HG03175 (cell line): ENCODE results near the gene ARL2BP.

Experiments
- ATAC-seq: cut with Tn5 transposase; IDR thresholded peaks from one replicate; pipeline ENCODE4 v1.9.1; 2021; ENCODE audit warnings: mild to moderate bottlenecking, moderate library complexity; ENCODE audit not compliant: unreplicated experiment

ARL2BP gene

DNA sequence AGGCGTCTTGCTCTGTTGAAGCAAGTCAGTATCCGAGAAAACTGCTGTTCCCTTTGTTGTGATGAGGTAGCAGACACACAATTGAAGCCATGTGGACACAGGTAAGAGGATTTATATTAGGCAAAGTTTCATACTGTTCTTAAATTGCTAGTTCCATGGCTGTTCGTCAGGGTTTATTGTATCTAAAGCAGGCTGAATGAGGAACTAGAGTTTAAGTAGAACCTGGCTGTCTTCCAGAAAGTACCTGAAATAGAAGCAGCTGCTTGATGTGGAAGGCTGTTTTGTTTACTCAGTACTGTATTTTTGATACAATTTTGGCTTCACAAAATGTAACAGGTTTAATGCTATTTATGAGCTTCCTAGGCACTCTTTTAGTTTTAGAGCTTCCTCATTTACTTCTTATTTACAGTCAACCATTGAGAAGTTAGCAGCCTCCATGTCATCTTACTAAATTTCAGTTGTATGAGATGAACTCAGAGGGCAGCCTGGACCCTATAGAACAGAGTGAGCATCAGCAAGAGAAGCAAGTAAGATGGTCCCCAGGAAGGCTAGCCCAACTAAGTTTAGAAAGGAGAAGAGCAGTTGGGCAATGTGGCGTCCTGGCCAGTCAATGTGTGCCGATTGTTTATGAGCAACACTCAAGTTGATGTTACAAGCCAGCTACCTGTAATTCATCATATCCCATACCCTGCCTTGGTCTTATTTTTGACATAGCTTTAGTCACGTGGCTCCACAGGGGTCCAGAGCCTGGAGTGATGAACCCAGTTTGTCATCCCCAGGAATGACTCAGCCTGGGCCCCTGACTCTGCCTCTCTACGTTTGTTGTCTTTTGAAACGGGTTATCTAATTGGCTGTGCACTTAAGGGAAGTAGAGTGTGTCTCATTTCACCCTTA lies 9.7 kb upstream of the ARL2BP start:
- ATAC-seq, result no peak

DNA sequence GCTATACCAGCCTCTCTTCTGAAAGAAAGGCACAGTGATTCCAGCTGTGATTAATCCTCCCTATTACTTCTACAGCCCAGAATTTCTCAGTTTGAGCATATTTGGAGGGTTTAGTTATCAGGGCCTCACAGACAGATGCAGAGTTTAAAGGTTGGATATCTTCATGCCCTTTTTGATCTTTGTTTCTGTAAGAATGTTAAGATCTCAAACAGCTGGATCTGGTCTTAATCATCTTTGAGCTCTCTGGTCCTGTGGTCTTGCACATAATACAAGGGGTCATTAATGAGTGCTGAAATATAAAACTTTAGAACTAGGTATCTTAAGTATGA lies 9.1 kb upstream of the ARL2BP start:
- no peak for ATAC-seq

DNA sequence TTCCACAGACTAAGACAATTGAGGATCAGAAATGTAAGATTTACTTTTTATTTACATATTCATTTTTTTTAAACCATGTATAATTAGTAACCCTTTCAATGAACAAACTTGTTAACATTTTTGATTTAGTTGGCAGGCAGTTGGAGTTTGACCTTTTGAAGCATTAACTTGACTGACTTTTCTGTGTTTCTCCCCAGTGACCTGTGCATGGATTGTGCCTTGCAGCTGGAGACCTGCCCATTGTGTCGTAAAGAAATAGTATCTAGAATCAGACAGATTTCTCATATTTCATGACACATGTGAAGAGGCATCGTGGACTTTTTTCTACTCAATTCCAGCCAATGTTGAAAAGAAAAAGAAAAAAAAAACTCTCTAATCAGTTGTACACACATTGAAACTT lies 6.4 kb upstream of the ARL2BP start:
- no peak for ATAC-seq

DNA sequence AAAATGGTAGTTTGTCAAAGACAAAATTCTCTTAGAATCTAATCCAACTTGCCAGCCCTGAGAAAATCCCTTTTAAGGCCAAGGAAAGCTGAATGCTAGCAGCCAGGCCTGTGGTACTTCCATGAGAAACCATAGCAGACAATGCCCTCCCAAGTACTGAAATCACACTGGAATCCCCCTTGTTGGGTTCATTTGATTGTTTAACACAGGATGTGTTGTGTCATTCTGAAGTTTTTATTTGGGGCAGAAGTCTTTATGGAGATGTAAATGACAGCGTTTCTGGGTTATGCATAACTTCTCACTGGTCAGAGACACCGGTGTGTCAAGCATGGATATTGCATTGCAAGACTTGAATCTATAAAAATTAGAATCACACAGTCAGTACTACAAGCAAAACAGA lies 6.0 kb upstream of the ARL2BP start:
- no peak for ATAC-seq

DNA sequence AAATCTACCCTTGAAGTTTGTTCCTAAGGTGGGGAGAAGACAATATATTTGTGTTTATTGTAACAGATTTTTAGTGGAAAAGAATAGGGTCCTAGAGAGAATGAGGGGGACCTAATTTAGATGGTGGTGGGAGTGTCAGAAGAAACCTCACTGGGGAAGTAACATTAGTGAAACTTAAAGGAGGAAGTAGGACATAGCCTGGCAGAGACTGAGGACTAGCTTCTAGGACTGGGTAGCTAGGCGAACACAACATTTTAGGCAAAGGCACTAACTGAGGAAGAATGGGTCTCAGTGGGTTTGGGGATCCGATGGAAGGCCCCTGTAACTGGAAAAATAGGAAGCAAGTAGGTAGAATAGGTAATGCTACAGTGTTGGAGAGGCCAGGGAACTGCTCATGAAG lies 4.2 kb upstream of the ARL2BP start:
- no peak for ATAC-seq

DNA sequence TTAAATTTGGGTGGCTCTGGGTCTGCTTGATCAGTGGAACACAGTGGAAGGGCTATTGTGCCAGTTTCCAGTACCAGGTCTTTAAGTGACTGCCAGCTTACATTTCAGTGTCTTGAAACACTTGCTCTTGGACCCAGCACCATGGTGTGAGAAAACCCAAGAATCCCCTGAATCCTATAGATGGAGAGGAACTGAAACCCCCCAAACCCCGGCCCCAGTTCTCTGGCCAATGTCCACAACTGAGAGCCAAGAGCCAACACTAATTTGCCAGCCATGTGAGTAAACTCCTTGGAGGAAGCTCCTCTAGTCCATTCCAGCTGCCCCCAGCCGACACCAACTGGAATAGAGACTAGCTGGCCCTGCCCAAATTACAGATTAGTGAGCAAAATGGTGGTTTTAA lies 2.4 kb upstream of the ARL2BP start:
- no peak for ATAC-seq

DNA sequence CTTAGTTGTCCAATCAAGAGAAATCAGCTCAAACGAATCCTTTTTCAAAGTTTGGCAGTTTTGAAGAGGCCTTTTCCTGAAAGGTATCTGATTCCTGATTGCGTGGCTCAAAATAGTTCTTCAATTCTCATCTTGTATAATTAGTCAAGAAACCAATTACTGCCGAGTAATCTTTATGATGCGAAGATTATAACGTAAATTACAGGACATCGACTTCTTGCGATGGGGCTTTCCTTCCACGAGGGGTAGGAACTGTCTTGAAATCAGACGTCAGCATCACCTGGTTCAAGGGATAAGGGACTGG lies 644 bp upstream of the ARL2BP start:
- ATAC-seq, result peak; percentile 18

DNA sequence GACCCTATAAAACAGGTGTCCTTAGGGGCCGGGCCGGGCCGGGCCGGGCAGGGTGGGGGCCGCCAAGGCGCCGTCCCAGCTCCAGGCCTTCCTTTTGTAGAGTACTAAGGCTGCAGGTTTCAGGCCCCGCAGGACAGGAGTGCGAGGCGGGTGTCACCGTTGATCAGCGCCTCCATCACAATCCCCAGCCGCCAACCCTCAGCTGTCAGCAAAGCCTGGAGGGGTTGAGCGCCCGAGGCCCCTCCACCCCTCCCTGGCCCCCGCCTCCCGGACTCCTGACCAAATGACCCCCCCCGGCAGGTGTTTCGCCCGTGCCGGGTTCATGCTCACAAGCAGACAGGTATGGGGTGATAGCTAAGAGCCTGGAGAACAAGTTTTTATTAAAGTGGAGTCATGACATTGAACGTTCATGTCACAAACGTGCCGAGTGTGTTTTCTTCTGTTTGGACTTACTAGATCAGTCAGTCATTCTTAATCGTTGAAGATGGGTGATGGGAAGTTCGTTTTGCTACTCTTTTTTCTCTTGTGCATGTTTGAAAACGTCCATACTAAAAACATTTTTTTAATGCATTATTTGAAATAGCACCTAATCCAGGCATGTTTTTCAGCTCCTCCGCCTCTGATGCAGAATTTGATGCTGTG lies 534 bp downstream of the ARL2BP start:
- peak; percentile 23 for ATAC-seq

DNA sequence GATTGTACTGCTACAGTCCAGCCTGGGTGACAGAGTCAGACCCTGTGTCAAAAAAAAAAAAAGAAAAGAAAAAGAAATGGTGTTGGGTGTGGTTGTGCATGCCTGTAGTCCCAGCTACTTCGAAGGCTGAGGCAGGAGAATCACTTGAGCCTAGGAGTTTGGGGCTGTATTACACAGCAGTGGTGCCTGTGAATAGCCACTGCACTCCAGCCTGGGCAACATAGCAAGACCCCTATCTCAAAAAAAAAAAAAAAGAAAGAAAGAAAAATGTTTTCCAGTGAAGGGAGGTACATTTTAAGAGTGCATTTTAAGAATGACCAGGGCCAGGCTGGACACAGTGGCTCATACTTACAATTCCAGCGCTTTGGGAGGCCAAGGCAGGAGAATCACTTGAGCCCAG lies 6.3 kb downstream of the ARL2BP start:
- no peak for ATAC-seq

DNA sequence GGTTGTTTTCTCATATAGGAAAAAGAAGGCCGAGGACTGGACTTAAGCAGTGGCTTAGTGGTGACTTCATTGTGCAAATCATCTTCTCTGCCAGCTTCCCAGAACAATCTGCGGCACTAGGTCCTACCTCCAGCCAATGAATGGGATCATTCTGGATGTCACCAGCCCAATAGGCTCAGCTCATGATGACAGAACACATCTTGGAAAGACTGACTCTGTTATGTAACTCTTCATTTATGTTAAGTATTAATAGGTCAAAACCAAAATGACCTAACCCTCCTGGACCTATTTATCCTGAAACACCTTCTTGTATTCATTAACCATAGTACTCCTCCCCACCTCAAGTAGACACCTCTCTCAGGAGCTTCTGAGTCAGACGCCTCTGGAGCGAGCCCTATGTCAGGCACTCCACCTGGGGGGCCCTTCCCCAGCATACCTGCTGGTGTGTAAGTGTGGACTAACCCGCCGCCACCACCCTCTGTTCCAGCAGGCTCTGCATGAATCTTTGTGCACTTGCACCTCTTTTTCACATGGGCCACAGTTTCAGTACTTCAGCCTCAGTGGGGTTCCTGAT lies 7.2 kb downstream of the ARL2BP start:
- no peak for ATAC-seq

DNA sequence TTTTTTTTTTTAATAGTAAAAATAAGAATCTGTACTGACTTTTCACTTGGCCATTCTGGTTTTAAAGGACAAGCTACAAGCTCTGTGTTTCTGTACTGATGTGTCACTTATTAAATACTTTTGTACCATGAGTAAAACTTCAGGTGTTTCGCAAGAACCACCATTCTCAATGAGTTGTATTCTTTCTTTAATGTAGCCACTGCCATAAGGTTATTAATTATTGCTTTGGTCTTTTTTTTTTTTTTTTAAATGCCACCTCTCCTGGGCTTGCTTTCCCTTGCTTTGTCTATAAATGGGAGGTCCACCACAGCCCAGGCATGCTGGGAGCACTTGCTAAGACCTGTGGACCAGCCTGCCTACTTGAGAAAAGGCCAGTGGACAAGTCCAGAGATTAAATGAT lies 8.4 kb downstream of the ARL2BP start:
- ATAC-seq, result no peak

DNA sequence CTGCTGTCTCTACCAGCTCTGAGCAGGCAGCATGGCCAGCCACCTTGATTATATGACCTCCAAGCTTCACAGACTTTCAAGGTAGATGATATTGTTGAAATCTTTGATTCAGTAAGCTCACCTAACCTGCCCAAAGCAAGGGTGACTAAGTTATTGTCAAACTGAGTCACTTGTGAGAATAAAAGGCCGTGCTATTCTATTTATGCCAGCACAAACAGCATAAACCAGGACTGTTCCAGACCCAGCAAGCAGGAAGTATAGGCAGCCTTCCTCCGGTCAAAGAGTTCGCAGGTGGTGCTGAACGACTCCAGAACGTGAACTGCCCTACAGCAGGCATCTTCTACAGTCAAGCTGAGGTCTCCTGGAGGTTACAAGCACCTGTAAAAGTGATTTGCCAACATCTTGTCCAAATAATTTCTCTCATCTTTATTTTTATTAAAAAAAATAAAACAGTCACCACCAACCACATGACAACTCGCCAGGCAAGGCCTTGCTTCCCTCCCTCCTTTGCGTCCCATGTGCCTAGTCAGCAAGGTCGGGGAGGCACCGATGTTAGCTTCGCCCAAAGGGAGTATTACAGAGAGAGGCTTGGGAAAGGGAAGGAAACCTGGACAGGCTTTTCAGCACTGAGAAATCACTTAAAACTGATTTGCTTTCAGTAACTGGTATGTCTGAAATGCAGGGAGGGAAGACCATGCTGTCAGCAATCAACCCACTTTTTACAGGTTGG lies 10.8 kb downstream of the ARL2BP start:
- no peak for ATAC-seq

DNA sequence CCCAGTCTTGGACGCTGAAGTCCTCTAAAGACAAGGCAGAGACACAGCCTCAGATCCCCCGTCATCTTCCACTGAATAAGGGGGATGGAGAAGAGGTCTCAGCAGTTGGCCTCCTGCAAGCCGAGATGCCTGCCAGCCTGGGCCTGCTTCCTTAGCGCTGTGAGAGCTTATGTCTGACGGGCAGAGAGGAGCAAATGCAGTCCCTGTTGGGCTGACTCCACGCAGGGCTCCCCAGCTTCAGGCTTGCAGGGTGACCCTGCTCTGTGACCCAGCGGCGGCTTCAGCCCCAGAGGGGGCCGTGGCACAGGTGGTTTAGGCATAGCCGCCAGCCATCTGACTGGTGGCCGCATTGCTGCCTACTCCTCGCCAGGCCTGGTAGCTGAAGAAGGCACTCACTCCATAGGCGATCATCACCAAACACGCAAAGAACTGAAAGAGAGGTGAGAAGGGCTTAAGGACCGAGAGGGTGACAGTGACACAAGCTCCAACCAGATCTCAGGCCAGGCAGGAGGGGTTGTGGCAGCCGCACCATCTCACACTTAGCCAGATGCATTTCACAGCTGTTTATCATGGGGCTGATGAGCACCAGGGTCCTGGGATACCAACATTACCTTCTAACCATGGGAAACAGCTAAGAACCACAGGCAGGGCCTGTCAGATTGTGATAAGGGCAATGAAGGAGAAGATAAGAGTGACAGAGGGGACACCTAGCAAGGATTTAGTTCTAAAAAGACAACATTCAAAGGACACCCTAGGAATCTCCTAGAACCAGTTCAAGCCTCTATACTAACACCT lies 11.7 kb downstream of the ARL2BP start:
- ATAC-seq, result no peak

DNA sequence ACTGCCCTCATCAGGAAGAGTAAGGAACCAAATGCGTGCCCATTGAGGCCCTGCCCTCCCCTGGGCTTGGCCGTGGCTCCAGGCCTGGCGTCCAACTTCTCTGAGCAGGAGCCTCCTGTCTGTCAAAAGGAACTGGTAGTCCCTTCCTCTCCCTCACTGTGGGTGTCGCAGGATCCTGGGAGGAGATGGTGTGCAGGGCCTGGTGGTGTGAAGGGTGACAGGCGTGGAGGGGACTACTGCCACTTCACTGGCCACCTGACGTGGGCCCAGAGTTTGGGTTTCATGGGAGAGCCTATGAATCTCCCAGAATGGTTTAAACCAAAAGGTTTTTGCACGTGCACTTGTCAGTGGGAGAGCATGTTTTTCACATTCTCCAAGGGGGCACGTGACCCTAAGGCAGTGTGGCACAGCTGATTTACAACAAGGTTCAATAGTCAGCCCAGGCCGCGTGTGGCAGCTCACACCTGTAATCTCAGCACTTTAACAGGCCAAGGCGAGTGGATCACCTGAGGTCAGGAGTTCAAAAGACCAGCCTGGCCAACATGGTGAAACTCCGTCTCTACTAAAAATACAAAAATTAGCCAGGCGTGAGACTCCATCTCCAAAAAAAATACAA lies 12.5 kb downstream of the ARL2BP start:
- ATAC-seq, result no peak

DNA sequence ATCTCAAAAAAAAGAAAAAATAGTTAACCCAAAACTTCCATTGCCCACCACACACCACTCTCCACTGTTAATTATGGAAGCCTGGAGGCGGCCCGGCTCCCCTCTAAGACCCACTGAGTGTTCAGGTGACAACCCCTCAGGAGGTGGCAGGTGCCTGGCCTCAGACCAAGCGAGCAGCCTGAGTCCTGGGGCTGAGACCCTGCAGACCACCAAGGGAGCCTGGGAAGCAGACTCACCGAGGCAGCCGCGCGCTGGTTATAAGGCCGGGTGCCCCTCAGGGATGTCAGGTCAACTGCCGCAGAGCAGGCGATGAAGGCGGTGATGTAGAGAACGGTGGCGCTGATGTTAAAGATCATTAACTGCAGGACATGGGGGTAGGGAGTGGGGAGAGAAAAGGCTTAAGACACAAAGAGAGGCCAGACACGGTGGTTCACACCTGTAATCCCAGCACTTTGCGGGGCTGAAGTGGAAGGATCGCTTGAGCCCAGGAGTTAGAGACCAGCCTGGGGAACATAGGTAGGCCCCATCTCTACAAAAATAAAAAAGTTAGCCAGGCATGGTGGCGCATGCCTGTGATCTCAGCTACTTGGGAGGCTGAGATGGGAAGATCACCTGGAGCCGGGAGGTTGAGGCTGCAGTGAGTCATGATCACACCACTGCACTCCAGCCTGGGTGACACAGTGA lies 13.3 kb downstream of the ARL2BP start:
- ATAC-seq, result no peak

DNA sequence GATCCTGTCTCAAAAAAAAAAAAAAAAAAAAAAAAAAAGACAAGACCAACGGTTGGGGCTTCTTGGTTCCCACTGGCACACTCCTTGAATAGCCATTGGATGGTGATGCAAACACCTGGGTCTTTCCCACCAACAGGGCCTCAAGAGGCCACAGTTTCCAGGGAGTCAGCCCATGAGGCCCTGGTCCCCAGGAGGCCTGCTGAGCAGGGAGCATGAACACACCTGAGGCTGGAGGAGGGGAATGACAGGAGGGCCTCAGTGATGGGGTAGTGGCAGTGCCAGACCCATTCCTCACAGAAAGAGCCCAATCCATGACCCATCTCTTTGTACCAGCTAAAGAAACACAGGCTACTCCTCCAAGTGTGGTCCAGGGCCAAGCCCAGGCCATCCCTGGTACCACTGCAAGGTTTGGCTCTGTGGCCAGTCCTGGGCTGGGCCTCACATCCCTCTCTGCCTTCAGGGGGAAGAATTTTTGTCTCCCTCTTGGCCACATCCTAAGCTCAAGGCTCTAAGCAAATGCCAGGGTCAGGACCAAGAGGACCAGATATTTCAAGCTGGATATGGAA lies 13.9 kb downstream of the ARL2BP start:
- ATAC-seq, result no peak

DNA sequence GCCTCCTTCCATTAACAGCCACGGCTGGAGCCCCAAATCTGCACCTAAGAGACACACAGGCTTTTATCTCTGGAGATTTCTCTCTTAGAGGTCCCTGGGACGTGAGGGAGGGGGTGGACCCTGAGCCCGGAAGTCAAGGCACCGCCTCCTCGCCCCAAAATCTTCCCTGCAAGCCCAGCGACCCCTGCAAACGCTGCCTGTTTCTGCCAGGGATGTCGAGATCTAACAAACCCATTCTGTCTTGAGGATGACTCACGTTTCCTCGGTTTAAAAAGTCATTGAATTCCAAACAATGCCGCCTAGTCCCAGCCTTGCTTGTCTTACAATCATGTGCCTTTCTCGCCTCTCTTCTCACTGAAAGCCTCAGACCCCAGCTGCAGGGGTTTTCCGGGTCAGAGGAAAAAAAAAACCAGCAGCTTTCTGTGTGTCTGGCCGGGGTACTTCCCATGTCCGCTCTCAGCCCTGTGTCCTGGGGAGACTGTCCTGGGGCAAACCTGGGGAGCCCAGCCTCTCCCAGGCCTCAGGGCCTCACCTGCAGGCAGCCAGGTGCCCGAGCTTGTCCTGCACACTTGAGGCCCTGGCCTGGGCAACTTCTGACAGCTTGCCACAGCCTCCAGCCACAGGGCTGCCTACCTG lies 15.4 kb downstream of the ARL2BP start:
- ATAC-seq, result no peak

DNA sequence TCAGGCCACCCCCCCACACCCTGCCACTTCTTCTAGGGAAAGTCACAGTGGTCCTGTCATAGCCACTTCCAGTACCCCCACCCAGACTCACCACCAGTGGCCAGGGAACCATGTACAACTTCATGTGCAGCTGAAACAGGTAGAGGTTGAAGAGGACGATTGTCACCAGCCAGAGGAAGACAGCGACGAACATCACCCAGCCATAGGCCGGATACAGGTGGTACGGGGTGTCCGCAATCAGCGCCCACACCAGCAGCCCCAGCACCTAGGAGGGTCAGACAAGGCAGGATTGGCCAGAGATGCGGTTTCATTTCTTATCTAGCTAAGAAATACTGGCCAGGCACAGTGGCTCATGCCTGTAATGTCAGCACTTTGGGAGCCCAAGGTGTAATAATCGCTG lies 16.7 kb downstream of the ARL2BP start:
- no peak for ATAC-seq

DNA sequence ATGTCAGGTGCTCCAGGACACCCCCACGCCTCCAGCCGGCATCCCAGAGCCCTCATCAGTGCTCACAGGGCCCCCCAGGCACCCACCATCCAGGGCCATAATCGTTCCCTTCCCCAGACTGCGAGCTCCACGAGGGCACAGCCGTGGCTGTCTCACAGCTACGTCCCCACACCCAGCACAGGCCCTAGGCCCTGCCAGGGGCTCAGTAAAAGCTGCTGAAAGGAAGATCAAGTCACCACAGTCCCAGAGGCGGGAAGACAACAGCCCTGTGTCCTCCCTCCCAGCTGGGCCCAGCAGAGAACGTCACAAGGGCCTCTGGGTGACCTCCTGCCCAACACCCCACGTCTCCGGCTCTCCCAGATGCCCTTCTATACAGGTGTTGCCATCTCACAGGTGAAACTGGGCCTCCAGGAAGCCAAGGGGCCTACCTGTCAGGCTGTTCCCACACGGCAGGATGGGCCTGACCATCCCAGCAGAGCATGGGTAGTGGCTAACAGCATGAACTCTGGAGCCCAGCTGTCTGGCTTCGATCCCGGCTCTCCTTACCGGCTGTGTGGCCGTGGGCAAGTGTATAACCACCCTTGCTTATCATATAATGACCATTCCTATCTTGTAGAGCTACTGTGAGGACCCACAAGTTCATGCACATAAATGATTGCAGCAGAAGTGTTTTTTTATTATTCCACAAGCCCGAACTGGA lies 17.9 kb downstream of the ARL2BP start:
- ATAC-seq, result no peak
